SKM-1 (cell line): Measurements from ENCODE around the gene CDK12.
"Not testable (repeated sequence)": the region's sequence is repeated elsewhere in the genome, so short reads cannot be mapped to it uniquely, and the experiment has no call there.

ENCODE experiments used
- DNase-seq: peaks from one replicate; lab custom pipeline; 2025; ENCODE audit not compliant: unreplicated experiment; lab: John Stamatoyannopoulos, UW

CDK12 gene

GRCh38 chr17:39496921-39497320 lies 35.6 kb downstream of the CDK12 start:
- DNase-seq, result not testable (repeated sequence)

- no peak for DNase-seq
Observed at GRCh38 chr17:39507511-39507910, 46.2 kb downstream of the CDK12 start.

DNA sequence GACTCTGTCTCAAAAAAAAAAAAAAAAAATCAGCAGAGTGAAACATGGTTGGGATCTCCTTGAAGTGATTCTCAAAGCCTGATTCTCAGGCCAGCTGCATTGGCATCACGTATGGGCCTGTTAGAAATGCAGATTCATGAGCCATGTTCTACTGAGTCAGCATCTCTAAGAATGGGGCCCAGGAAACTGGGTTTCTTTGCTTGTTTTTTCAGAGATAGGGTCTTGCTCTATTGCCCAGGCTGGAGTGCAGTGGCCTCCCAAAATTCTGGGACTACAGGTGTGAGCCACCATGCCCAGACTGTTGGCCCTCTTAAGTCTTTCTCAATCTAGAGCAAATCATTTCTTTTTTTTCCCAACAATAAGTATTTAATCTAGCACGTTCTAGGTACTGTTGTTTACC lies 47.7 kb downstream of the CDK12 start:
- no peak for DNase-seq

DNA sequence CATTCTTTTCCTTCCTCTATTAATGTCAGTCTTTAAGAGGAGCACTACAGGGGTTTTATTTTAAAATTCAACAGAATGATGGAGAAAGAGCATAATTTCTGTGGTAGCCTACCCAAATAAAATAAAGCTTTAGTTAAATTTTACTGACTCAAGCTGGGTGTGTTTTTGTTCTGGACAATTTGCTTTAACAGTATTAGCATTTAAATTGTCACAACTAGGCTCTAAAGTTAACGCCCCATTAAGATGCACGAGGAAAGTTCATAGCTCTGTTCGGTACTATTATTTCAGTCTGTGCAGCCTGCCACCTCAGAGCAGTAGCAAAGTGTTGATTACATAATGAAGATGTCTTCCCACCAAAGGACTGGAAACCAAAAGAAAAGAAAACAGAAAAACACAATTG lies 52.0 kb downstream of the CDK12 start:
- no peak for DNase-seq

- no peak for DNase-seq
Observed at GRCh38 chr17:39513915-39514314, 52.6 kb downstream of the CDK12 start.

GRCh38 chr17:39517224-39517623 lies 55.9 kb downstream of the CDK12 start:
- no peak for DNase-seq

GRCh38 chr17:39525801-39526506 lies 64.7 kb downstream of the CDK12 start:
- DNase-seq, result no peak

GRCh38 chr17:39527220-39527813 lies 66.0 kb downstream of the CDK12 start:
- no peak for DNase-seq

DNA sequence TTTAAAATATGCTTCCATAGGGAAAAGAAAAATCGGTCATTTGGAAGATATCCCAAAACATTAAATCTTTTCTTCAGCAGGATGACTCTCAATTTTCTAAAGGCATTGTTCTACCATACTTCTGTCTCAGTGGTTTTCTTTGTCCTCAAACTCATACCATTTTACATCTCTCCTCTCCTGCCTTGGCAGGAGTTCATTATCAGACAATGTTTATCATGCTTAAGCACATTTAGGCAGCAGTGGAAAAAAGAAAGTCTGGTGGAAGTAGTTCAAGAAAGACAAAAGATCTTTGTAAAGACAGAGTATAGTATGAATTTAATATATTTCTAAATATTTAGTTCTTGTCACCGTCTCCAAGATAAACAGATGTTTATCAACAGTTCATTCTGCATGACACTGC lies 68.2 kb downstream of the CDK12 start:
- no peak for DNase-seq

GRCh38 chr17:39530513-39530912 lies 69.2 kb downstream of the CDK12 start:
- DNase-seq, result no peak

DNA sequence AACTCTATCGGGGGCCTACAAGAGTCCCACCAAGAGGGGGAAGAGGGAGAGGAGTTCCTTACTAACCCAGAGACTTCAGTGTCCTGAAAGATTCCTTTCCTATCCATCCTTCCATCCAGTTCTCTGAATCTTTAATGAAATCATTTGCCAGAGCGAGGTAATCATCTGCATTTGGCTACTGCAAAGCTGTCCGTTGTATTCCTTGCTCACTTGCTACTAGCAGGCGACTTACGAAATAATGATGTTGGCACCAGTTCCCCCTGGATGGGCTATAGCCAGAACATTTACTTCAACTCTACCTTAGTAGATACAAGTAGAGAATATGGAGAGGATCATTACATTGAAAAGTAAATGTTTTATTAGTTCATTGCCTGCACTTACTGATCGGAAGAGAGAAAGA lies 70.0 kb downstream of the CDK12 start:
- no peak for DNase-seq

DNA sequence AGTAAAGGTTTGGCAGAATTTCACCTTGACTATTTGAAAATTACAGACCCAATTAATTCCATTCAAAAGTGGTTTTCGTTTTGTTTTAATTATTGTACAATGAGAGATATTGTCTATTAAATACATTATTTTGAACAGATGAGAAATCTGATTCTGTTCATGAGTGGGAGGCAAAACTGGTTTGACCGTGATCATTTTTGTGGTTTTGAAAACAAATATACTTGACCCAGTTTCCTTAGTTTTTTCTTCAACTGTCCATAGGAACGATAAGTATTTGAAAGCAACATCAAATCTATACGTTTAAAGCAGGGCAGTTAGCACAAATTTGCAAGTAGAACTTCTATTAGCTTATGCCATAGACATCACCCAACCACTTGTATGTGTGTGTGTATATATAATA lies 72.6 kb downstream of the CDK12 start:
- no peak for DNase-seq

DNA sequence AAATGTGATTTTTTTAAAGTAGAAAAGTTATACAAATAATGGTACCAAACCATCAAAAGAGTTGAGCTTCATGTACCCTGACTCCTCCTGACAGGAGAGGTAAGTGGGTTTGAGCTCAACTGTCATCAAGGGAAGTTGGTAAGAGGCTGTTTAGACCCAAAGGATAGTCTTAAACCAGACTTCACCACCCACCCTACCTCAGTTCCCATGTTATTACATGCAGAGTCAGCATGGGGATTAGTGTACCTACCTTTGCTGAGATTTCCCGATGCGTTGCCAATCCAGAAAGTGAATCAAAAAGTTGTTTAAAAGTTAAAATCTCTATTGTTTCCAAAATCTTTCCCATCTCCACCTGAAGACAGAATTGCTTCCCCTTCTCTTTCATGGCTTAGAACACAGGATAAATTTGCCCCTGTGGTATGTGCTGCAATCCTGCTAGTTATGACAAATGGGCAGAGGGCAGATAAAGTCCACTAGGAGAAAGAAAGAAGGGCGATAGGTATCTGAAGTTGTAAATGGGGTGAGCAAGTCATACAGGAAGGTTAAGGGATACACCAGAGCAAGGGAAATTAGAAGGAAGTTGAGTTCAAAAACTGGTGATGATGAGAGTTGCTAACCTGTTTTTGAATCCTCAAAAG lies 73.6 kb downstream of the CDK12 start:
- DNase-seq, result no peak

DNA sequence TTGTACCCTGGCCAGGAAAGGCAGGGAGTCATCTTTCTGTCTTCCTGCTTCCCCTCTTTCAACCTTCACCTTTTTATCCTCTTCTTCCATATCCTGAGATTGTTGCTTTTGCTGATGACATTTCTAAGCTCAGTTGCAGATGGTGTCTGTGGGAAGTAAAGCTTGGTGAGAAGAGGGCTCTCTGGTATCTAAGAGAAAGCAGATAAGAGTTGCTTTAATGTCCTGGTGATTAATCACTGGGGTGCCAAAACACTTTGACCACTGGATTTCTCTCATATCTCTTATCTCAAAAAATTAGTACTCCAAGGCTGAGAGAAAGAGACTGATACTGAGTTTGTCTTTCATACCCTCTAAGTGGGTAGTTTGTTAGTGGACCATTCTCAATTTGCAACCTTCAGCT lies 75.2 kb downstream of the CDK12 start:
- no peak for DNase-seq

- DNase-seq, result not testable (repeated sequence)
Observed at GRCh38 chr17:39537364-39537763, 76.1 kb downstream of the CDK12 start.

GRCh38 chr17:39538866-39539265 lies 77.6 kb downstream of the CDK12 start:
- DNase-seq, result peak; percentile 66

DNA sequence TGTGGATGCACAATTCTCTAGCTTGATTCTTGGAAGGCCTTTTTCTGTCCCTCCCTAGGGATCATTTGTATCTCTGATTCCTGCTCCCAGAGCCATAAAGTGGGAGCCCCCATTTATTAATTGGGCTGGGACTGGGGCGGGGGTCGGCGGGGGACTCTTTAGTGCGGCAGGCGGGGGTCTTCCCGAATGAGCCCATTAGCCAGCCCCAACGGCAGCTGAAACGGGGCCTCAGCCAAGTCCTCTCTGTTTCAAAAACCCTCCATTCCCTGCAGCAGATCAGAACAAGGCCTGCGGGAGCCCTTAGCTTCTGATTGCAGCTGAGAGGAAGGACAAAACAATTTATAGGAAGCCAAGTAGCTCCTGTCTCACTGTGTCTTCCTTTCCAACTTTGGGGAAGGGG lies 79.3 kb downstream of the CDK12 start:
- no peak for DNase-seq

- DNase-seq, result no peak
Observed at GRCh38 chr17:39541652-39542051, 80.4 kb downstream of the CDK12 start.

- no peak for DNase-seq
Observed at GRCh38 chr17:39543176-39543575, 81.9 kb downstream of the CDK12 start.

DNA sequence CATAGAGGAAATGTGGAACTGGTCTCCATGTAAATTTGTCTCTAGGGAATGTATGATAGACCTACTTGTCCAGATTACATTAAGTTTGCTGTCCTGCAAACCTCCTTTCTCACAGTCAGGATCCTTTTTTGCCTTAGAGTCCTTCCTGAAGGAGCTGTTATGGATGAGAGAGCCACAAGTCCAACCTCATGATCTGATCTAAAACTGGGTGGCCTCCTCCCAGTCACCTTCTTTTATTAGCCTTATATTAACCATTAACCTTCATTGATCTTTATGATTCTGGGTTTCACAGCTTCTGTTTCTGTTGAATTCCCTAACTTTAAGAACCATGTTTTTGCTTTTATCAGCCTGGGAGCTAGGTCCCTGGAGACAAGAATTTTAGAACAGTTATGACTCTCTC lies 82.4 kb downstream of the CDK12 start:
- no peak for DNase-seq

GRCh38 chr17:39544361-39544760 lies 83.1 kb downstream of the CDK12 start:
- DNase-seq, result not testable (repeated sequence)

DNA sequence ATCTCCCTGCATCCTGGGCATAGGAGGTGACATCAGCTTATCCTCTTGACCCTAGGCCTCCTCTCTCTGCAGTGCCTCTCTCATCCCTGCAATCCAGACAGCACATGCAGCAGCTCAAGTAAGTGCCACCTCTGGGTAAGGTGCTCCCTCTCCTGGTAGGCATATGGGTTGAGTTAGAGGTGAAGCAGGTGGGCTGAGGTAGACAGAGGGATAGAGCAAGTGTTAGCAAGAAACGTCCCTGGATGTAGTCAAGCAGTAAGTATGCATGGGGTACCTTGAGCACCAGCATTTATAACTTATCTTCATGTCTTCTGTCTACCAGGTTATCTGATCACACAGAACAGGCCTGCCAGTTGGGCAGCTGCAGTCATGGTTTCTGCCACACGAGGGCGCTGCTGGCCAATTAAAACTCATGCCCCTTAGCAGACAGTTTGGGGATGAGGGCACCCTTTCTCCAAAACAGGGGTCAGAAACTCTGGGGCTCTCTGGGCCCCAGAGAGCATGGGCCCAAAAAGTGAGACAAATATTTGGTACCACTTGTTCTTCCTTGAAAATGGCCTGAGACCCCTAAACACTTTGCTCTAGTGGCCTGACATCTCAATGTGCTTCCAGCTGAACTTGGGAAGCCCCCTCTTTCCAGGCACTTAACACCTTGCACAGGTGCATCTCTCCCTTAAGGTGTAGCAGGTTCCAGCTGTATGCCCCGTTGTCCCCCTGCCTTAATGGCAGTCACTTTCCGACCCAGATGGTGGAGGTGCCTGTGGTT lies 86.6 kb downstream of the CDK12 start:
- DNase-seq, result peak; percentile 23
